ENCODE measurements around the gene IFITM2.
"Not testable (repeated sequence)": the region's sequence is repeated elsewhere in the genome, so short reads cannot be mapped to it uniquely, and the experiment has no call there.

- not testable (repeated sequence) for TF ChIP-seq CTCF (IDR thresholded peaks at IDR 0.05; ENCODE audit: low read depth, low read length); EZH2phosphoT487 (IDR thresholded peaks at IDR 0.05; ENCODE audit: low read depth)
Observed at GRCh38 chr11:317668-318404, 10.2 kb downstream of the IFITM2 start.
